Lung (tissue), 12 donors: ENCODE measurements around the gene RIC8A. TPM values are rescaled to one million over a fixed set of nuclear protein-coding genes. Genes with fewer than 3 reads are reported as not detected.

Source experiments
- ATAC-seq: fragments of 200-7000 bp; cut with Tn5 transposase; one replicate; pipeline ENCODE4 v1.9.1; 2020; ENCODE audit warnings: moderate number of reproducible peaks; ENCODE audit not compliant: insufficient read depth, low FRiP score
- DNase-seq, 3 donors: peaks; one replicate each; pipeline ENCODE4 v3.0.0-alpha.2; 2013 to 2017
- H3K27ac ChIP-seq, 2 donors: one replicate each; pipeline ENCODE4 v1.5.1; 2013; ENCODE audit warnings: mild to moderate bottlenecking in 2 of 2, moderate library complexity in 2 of 2, control low read depth in 1 of 2, inconsistent platforms in 1 of 2, low read depth in 1 of 2, low read length in 1 of 2
- H3K27me3 ChIP-seq, 3 donors: one replicate each; pipeline ENCODE4 v1.5.1; 2013; ENCODE audit warnings: low read length in 2 of 3; ENCODE audit not compliant: control insufficient read depth in 3 of 3, insufficient read depth in 3 of 3
- H3K36me3 ChIP-seq, 4 donors: one replicate each; pipeline ENCODE4 v1.5.1; 2013; ENCODE audit warnings: low read length in 4 of 4, mild to moderate bottlenecking in 1 of 4, moderate library complexity in 1 of 4; ENCODE audit not compliant: control insufficient read depth in 4 of 4, insufficient read depth in 4 of 4
- H3K4me1 ChIP-seq, 5 donors: one replicate each; pipeline ENCODE4 v1.5.1; 2013; ENCODE audit warnings: low read length in 5 of 5, mild to moderate bottlenecking in 2 of 5, moderate library complexity in 1 of 5; ENCODE audit not compliant: control insufficient read depth in 5 of 5, insufficient read depth in 5 of 5
- H3K4me3 ChIP-seq: one replicate; pipeline ENCODE4 v1.5.1; 2013; ENCODE audit warnings: mild to moderate bottlenecking, control low read depth, moderate library complexity
- H3K9ac ChIP-seq, 2 donors: one replicate each; pipeline ENCODE4 v1.5.1; 2013; ENCODE audit warnings: low read length in 2 of 2, control low read depth in 1 of 2; ENCODE audit not compliant: insufficient read depth in 1 of 2
- H3K9me3 ChIP-seq, 4 donors: one replicate each; pipeline ENCODE4 v1.5.1; 2013; ENCODE audit warnings: low read length in 3 of 4, mild to moderate bottlenecking in 1 of 4, moderate library complexity in 1 of 4; ENCODE audit not compliant: control insufficient read depth in 4 of 4, insufficient read depth in 3 of 4
- CTCF ChIP-seq: IDR thresholded peaks from 2 replicates; pipeline ENCODE4 v1.5.1; 2012; ENCODE audit warnings: mild to moderate bottlenecking; ENCODE audit errors: control extremely low read depth, extremely low read depth
- WGBS, 2 donors: extraction: QIAGEN DNeasy Blood & Tissue Kit; methylation state at CpG; one replicate each; pipeline ENCODE4 v1.1.7; 2013; 5-methylcytosine and 5-hydroxymethylcytosine counted together
- polyA plus RNA-seq, 2 donors: library from polyadenylated mRNA; stranded (reverse); fragments of 200-250 nt; gene quantifications; one replicate each; pipeline ENCODE4 v1.2.1, GENCODE V29; 2013
- total RNA-seq, 2 donors: library from RNA; depleted of rRNA in 1 of 2; stranded (reverse); fragments of >200 nt in 1 of 2; gene quantifications; one replicate each; pipeline ENCODE4 v1.2.1, GENCODE V29; 2014 to 2021
- donor health status: control.
- donor health status: control.
- donor health status: Bipolar disorder and iron deficiency.
- donor health status: healthy.
- donor health status: DM: yes; HTN: yes; CAD: no.

RIC8A gene
- total and polyA plus RNA-seq, 4 donors = 52.1 to 122 (median 93.6) TPM

- WGBS, 2 donors = 94 to 97% methylated on average over 7 to 8 of the region's 9 CpGs
- H3K27ac ChIP-seq = no peak overlapping the region
- peaks cover 0 to 15% (median 12%) of the 10 kb centered on the region in 4 donors for H3K36me3 ChIP-seq
- no peak overlapping the region for H3K9ac ChIP-seq
- peaks cover 0 to 4% (median 0%) of the 10 kb centered on the region in 5 donors for H3K4me1 ChIP-seq
- H3K4me3 ChIP-seq = no peak overlapping the region
- no peak for DNase-seq
- H3K27me3 ChIP-seq = no peaks in the 10 kb centered on the region
- no peaks in the 10 kb centered on the region for H3K9me3 ChIP-seq
- ATAC-seq = no peak
- TF ChIP-seq CTCF = no peak
Measured at GRCh38 chr11:223884-224283, 16.4 kb downstream of the RIC8A start.

- H3K27ac ChIP-seq = no peak overlapping the region
- peaks cover 0 to 4% (median 0%) of the 10 kb centered on the region in 5 donors for H3K4me1 ChIP-seq
- no peaks in the 10 kb centered on the region for H3K27me3 ChIP-seq
- no peaks in the 10 kb centered on the region for H3K9me3 ChIP-seq
- DNase-seq = no peak
- peaks cover 0 to 16% (median 10%) of the 10 kb centered on the region in 4 donors for H3K36me3 ChIP-seq
- ATAC-seq = no peak
- 86 to 89% methylated on average over 7 of the region's 7 CpGs for WGBS, 2 donors
- H3K4me3 ChIP-seq = no peak overlapping the region
- no peak for TF ChIP-seq CTCF
- no peak overlapping the region for H3K9ac ChIP-seq
Measured at GRCh38 chr11:224424-224823, 16.9 kb downstream of the RIC8A start.

- Histone ChIP-seq H3K27ac (peak overlapping the region in 1 of 2 donors; percentile 74), H3K4me1 (peaks cover 0 to 4% (median 0%) of the 10 kb centered on the region in 5 donors), H3K36me3 (peaks cover 0 to 20% (median 10%) of the 10 kb centered on the region in 4 donors), H3K9me3 (no peaks in the 10 kb centered on the region), H3K27me3 (no peaks in the 10 kb centered on the region), H3K9ac (no peak overlapping the region), H3K4me3 (no peak overlapping the region)
- no peak for TF ChIP-seq CTCF
- 79 to 95% methylated on average over 10 of the region's 10 CpGs for WGBS, 2 donors
- DNase-seq (no peak), ATAC-seq (peak; percentile 51)
Measured at GRCh38 chr11:225734-226453, 18.4 kb downstream of the RIC8A start.
